HepG2 (cell line): Measurements from ENCODE around the gene CLDN15. TPM values are rescaled to one million over a fixed set of nuclear protein-coding genes. Genes with fewer than 3 reads are reported as not detected.
A peak's percentile ranks its signal among the peaks of the same experiment; 100 is the strongest.

Experiments
- BRD4 ChIP-seq: sonication (generic); formaldehyde crosslinking; IDR thresholded peaks from 2 replicates; pipeline ENCODE4 v1.4.0; 2020; ENCODE audit warnings: missing genetic modification reagents
- HCFC1 ChIP-seq: fragments of 150-350 bp; IDR thresholded peaks from 2 replicates; pipeline ENCODE4 v1.6.1; 2014; ENCODE audit warnings: low read depth, low read length
- KAT2B ChIP-seq: fragments of 150-350 bp; IDR thresholded peaks from 2 replicates; pipeline ENCODE4 v1.6.1; 2014; ENCODE audit warnings: low read depth, low read length, borderline replicate concordance
- POLR2AphosphoS5 ChIP-seq: IDR thresholded peaks from 2 replicates; pipeline ENCODE4 v1.6.1; 2012; ENCODE audit warnings: low read depth, low read length
- REXO4 ChIP-seq: sonication (generic); formaldehyde crosslinking; IDR thresholded peaks from 2 replicates; pipeline ENCODE4 v1.8.0; 2022; ENCODE audit warnings: missing genetic modification reagents, mild to moderate bottlenecking, borderline replicate concordance
- XRCC5 ChIP-seq: fragments of 200-400 bp; formaldehyde crosslinking; optimal IDR thresholded peaks from 2 replicates; pipeline ENCODE3; 2017; ENCODE audit warnings: mild to moderate bottlenecking, low read length
- ZEB1 ChIP-seq: IDR thresholded peaks from 2 replicates; pipeline ENCODE4 v1.6.1; 2012; ENCODE audit warnings: mild to moderate bottlenecking, low read depth, inconsistent platforms; ENCODE audit not compliant: insufficient replicate concordance
- ZFP90 ChIP-seq: sonication (generic); formaldehyde crosslinking; IDR thresholded peaks from 2 replicates; pipeline ENCODE4 v1.8.0; 2022; ENCODE audit warnings: missing genetic modification reagents, mild to moderate bottlenecking, inconsistent platforms, borderline replicate concordance
- ZNF17 ChIP-seq: sonication (generic); formaldehyde crosslinking; IDR thresholded peaks from 2 replicates; pipeline ENCODE4 v1.5.0; 2020; ENCODE audit warnings: mild to moderate bottlenecking, missing genetic modification reagents
- ZNF333 ChIP-seq: sonication (generic); formaldehyde crosslinking; IDR thresholded peaks from 2 replicates; pipeline ENCODE4 v1.4.0; 2020; ENCODE audit warnings: mild to moderate bottlenecking, missing genetic modification reagents, borderline replicate concordance
- ZNF496 ChIP-seq: sonication (generic); formaldehyde crosslinking; IDR thresholded peaks from 2 replicates; pipeline ENCODE4 v1.8.1; 2023; ENCODE audit warnings: mild to moderate bottlenecking, moderate library complexity, missing genetic modification reagents; ENCODE audit not compliant: insufficient replicate concordance
- ZNF510 ChIP-seq: sonication (generic); formaldehyde crosslinking; IDR thresholded peaks from 2 replicates; pipeline ENCODE4 v1.4.0; 2020; ENCODE audit warnings: low read depth, mild to moderate bottlenecking, missing genetic modification reagents
- ZNF549 ChIP-seq: sonication (generic); formaldehyde crosslinking; IDR thresholded peaks from 2 replicates; pipeline ENCODE4 v1.5.0; 2020; ENCODE audit warnings: missing genetic modification reagents
- ZNF720 ChIP-seq: sonication (generic); formaldehyde crosslinking; IDR thresholded peaks from 2 replicates; pipeline ENCODE4 v1.4.0; 2020; ENCODE audit warnings: missing genetic modification reagents
- ZNF772 ChIP-seq: sonication (generic); formaldehyde crosslinking; IDR thresholded peaks from 2 replicates; pipeline ENCODE4 v1.5.0; 2020; ENCODE audit warnings: mild to moderate bottlenecking, missing genetic modification reagents
- ZNF781 ChIP-seq: sonication (generic); formaldehyde crosslinking; IDR thresholded peaks from 2 replicates; pipeline ENCODE4 v1.5.1; 2020; ENCODE audit warnings: borderline replicate concordance, mild to moderate bottlenecking, missing genetic modification reagents; ENCODE audit errors: not compliant biosample characterization
- ZSCAN30 ChIP-seq: sonication (generic); formaldehyde crosslinking; IDR thresholded peaks from 2 replicates; pipeline ENCODE4 v1.5.0; 2020; ENCODE audit warnings: mild to moderate bottlenecking, missing genetic modification reagents
- polyA plus RNA-seq, 8 experiments: library from polyadenylated mRNA; depleted of rRNA in 3 of 8; stranded (reverse) in 7 of 8; unstranded in 1 of 8; fragments of >200 nt; fragmentation: Illumina TruSeq in 4 of 8; extraction: Trizol in 4 of 8; gene quantifications; 2 replicates each; pipeline versions ENCODE4 v1.2.1 to v1.2.3, GENCODE V29; 2011 to 2016; ENCODE audit warnings: low read depth in 4 of 8, missing spikeins in 1 of 8, mixed read lengths in 1 of 8; ENCODE audit not compliant: insufficient read depth in 1 of 8
- total RNA-seq, 5 experiments: library from RNA; depleted of rRNA; stranded (reverse); fragments of >200 nt; fragmentation: Illumina TruSeq; extraction: Trizol; gene quantifications; 2 replicates each; pipeline ENCODE4 v1.2.3, GENCODE V29; 2016; ENCODE audit warnings: low read depth in 1 of 5
- TF ChIP-seq, protein P1 (sequence below): sonication (generic); formaldehyde crosslinking; IDR thresholded peaks from 2 replicates; pipeline ENCODE4 v1.5.1; 2020; ENCODE audit warnings: missing genetic modification reagents, mild to moderate bottlenecking, borderline replicate concordance
- TF ChIP-seq, protein P2 (sequence below): sonication (generic); formaldehyde crosslinking; IDR thresholded peaks from 2 replicates; pipeline ENCODE4 v1.8.0; 2022; ENCODE audit warnings: missing genetic modification reagents, mild to moderate bottlenecking, inconsistent platforms, borderline replicate concordance
- TF ChIP-seq, protein P3 (sequence below): sonication (generic); formaldehyde crosslinking; IDR thresholded peaks from 2 replicates; pipeline ENCODE4 v1.4.0; 2020; ENCODE audit warnings: low read depth, missing genetic modification reagents
- TF ChIP-seq, protein P4 (sequence below): sonication (generic); formaldehyde crosslinking; IDR thresholded peaks from 2 replicates; pipeline ENCODE4 v1.5.0; 2020; ENCODE audit warnings: missing genetic modification reagents, mild to moderate bottlenecking, borderline replicate concordance

CLDN15 gene
- total and polyA plus RNA-seq, 2 of the 13 experiments (the other 11 are each of a cell fraction or from before 2014, with no cell fraction given) = 7.1 to 17.8 TPM

DNA sequence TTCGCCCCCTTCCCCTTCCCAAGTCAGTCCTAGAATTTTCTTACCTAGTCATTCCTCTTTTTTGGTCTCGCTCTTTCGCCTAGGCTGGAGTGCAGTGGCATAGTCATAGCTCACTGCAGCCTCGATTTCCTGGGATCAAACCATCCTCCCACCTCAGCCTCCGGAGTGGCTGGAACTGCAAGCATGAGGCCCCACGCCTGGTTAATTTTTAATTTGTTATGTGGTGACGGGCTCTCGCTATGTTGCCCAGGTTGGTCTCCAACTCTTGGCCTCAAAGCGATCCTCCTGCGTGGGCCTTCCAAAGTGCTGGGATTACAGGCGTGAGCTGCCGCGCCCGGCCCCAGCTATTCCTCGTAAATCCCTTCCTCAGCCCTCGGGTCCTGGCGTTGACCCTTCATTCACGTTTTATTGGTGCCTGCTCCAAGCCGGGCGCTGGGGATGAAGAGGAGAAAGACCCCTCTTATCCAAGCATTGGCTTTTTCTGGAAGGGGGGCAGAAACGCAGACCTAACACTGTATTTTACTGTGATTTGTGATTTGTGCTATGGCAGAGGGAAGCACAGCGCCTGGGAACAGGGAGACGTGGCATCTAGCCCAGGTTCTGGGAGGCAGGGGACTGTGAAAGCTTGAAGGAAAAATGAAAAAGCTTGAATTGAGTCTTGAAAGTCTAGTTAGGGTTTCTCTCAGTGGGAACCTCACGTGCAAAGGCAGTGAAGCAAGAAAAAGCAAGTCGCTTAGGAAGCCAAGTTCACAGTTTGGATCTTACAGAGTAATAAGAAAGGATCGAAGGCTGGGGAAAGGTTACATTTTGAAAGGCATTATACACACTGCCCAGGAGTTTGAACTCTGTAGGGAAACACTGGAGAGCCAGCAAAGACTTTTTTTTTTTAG is 19.1 kb downstream of the CLDN15 start (continued):
- peak; percentile 59 for TF ChIP-seq XRCC5
- no peak for TF ChIP-seq ZEB1
- TF ChIP-seq ZNF333 (CRISPR knock-in tag) = peak; percentile 13; the same call in 1 of the 2 replicates
- TF ChIP-seq, protein P1, sequence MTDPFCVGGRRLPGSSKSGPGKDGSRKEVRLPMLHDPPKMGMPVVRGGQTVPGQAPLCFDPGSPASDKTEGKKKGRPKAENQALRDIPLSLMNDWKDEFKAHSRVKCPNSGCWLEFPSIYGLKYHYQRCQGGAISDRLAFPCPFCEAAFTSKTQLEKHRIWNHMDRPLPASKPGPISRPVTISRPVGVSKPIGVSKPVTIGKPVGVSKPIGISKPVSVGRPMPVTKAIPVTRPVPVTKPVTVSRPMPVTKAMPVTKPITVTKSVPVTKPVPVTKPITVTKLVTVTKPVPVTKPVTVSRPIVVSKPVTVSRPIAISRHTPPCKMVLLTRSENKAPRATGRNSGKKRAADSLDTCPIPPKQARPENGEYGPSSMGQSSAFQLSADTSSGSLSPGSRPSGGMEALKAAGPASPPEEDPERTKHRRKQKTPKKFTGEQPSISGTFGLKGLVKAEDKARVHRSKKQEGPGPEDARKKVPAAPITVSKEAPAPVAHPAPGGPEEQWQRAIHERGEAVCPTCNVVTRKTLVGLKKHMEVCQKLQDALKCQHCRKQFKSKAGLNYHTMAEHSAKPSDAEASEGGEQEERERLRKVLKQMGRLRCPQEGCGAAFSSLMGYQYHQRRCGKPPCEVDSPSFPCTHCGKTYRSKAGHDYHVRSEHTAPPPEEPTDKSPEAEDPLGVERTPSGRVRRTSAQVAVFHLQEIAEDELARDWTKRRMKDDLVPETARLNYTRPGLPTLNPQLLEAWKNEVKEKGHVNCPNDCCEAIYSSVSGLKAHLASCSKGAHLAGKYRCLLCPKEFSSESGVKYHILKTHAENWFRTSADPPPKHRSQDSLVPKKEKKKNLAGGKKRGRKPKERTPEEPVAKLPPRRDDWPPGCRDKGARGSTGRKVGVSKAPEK (CRISPR knock-in tag) = 0 out of 2 replicates have a peak, but pooled peaks have one; percentile 48
- TF ChIP-seq ZFP90 (CRISPR knock-in tag) = no peak
- TF ChIP-seq, protein P2, sequence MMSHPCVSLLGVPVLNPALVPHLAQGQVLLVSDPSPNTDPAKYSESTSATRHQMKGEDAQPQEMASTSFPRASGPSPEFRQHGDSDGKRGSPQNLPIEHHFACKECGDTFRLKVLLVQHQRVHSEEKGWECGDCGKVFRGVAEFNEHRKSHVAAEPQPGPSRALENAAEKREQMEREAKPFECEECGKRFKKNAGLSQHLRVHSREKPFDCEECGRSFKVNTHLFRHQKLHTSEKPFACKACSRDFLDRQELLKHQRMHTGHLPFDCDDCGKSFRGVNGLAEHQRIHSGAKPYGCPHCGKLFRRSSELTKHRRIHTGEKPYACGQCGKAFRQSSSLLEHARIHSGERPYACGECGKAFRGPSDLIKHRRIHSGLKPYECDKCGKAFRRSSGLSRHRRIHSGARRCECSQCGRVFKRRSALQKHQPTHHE (CRISPR knock-in tag) = no peak
- TF ChIP-seq ZNF772 (CRISPR knock-in tag) = 0 out of 2 replicates have a peak, but pooled peaks have one; percentile 6
- peak; percentile 56 for TF ChIP-seq ZNF781
- no peak for TF ChIP-seq ZNF549 (CRISPR knock-in tag)
- TF ChIP-seq POLR2AphosphoS5 = 0 out of 2 replicates have a peak, but pooled peaks have one; percentile 32
- no peak for TF ChIP-seq KAT2B
- no peak for TF ChIP-seq ZSCAN30
- no peak for TF ChIP-seq ZNF720 (CRISPR knock-in tag)
- no peak for TF ChIP-seq ZNF510 (CRISPR knock-in tag)
- TF ChIP-seq, protein P3, sequence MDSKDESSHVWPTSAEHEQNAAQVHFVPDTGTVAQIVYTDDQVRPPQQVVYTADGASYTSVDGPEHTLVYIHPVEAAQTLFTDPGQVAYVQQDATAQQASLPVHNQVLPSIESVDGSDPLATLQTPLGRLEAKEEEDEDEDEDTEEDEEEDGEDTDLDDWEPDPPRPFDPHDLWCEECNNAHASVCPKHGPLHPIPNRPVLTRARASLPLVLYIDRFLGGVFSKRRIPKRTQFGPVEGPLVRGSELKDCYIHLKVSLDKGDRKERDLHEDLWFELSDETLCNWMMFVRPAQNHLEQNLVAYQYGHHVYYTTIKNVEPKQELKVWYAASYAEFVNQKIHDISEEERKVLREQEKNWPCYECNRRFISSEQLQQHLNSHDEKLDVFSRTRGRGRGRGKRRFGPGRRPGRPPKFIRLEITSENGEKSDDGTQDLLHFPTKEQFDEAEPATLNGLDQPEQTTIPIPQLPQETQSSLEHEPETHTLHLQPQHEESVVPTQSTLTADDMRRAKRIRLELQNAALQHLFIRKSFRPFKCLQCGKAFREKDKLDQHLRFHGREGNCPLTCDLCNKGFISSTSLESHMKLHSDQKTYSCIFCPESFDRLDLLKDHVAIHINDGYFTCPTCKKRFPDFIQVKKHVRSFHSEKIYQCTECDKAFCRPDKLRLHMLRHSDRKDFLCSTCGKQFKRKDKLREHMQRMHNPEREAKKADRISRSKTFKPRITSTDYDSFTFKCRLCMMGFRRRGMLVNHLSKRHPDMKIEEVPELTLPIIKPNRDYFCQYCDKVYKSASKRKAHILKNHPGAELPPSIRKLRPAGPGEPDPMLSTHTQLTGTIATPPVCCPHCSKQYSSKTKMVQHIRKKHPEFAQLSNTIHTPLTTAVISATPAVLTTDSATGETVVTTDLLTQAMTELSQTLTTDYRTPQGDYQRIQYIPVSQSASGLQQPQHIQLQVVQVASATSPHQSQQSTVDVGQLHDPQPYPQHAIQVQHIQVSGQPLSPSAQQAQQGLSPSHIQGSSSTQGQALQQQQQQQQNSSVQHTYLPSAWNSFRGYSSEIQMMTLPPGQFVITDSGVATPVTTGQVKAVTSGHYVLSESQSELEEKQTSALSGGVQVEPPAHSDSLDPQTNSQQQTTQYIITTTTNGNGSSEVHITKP (CRISPR knock-in tag) = 0 out of 2 replicates have a peak, but pooled peaks have one; percentile 51
- TF ChIP-seq, protein P4, sequence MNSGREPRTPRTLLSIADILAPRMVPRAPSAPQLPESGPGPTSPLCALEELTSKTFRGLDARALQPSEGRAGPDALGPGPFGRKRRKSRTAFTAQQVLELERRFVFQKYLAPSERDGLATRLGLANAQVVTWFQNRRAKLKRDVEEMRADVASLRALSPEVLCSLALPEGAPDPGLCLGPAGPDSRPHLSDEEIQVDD = no peak
- no peak for TF ChIP-seq HCFC1
- no peak for TF ChIP-seq ZNF496
- no peak for TF ChIP-seq ZNF17 (CRISPR knock-in tag)
- TF ChIP-seq REXO4 (CRISPR knock-in tag) = no peak
- TF ChIP-seq BRD4 = no peak
